SU-DHL-6 (cell line): ENCODE results near the gene GAS7.

Experiments used
- EZH2phosphoT487 ChIP-seq: fragments of 200-600 bp; sonication (generic), shearing (Covaris generic); conservative IDR thresholded peaks from 2 replicates; pipeline ENCODE4 v1.6.1; 2018; ENCODE audit warnings: mild to moderate bottlenecking, antibody characterized with exemption, low read length, moderate library complexity, mixed read lengths
- TF ChIP-seq, protein P1 (sequence below): fragments of 200-600 bp; sonication (generic); IDR thresholded peaks from one replicate; pipeline ENCODE4 v1.5.1; 2017; ENCODE audit warnings: antibody characterized with exemption, mild to moderate bottlenecking, low read length, moderate library complexity; ENCODE audit not compliant: insufficient read depth, poor library complexity, severe bottlenecking

GRCh38 chr17:10112962-10113361, 85.4 kb downstream of the GAS7 start:
- TF ChIP-seq, protein P1, sequence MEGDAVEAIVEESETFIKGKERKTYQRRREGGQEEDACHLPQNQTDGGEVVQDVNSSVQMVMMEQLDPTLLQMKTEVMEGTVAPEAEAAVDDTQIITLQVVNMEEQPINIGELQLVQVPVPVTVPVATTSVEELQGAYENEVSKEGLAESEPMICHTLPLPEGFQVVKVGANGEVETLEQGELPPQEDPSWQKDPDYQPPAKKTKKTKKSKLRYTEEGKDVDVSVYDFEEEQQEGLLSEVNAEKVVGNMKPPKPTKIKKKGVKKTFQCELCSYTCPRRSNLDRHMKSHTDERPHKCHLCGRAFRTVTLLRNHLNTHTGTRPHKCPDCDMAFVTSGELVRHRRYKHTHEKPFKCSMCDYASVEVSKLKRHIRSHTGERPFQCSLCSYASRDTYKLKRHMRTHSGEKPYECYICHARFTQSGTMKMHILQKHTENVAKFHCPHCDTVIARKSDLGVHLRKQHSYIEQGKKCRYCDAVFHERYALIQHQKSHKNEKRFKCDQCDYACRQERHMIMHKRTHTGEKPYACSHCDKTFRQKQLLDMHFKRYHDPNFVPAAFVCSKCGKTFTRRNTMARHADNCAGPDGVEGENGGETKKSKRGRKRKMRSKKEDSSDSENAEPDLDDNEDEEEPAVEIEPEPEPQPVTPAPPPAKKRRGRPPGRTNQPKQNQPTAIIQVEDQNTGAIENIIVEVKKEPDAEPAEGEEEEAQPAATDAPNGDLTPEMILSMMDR = no peak
- no peak for TF ChIP-seq EZH2phosphoT487
